ENCODE results near the gene PBLD. TPM values are rescaled to one million over a fixed set of nuclear protein-coding genes. Genes with fewer than 3 reads are reported as not detected.

PBLD gene
- polyA plus RNA-seq, 1 donor from 2014 or later: 6.7 TPM

DNA sequence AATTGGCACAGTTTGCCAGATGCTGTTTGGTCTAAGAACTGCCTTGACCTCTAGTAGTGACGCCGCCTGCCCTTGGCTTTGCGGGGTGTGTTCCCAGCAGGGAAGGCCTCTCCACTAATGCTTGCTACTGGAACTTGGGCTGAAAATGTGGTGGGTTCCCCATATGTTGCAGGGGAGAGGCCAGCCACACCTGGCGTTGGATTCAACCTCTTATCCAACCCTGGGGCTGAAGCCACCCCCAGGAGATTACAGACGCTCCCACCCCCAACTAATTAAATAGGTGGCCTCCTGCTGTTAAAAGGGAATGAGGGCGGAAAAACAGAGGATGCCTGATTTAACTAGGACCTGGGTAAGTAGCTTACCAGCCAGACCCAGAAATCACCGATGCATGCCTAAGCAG lies 81.6 kb downstream of the PBLD start:
- Histone ChIP-seq H3K4me3 (ENCODE audit: low read length) (no peak overlapping the region), H3K4me2 (ENCODE audit: low read length) (no peak overlapping the region)

DNA sequence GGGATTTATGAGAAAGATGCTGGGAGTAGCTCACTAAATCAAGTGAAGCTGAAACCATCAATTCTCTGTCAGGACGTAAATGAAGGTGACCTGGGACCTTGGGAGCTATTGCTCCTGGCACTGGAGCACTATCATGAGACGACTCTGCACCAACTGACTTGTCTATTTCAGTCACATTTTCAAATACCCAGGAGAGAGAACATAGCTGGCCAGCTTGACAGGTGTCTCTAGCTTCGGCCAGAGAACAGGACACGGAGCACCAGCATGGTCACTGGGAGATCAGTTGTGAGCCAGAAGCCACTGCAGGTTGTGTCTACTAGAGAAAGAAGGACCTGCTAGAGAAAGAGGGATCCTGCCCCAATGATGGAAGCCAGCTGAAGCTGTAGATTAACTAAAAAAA lies 83.4 kb downstream of the PBLD start:
- H3K27ac ChIP-seq (ENCODE audit: low read length): no peak overlapping the region
- no peaks in the 10 kb centered on the region for H3K9me2 ChIP-seq (ENCODE audit: insufficient read depth, low read length)
- TF ChIP-seq EP300 (conservative IDR thresholded peaks at IDR 0.05; ENCODE audit: poor library complexity, severe bottlenecking) (no peak), MXI1 (conservative IDR thresholded peaks at IDR 0.05; ENCODE audit: poor library complexity, severe bottlenecking) (no peak), POLR2AphosphoS5 (IDR thresholded peaks at IDR 0.05) (no peak), RAD21 (conservative IDR thresholded peaks at IDR 0.05) (no peak), TAF1 (IDR thresholded peaks at IDR 0.05; ENCODE audit: low read depth) (no peak), SMC3 (conservative IDR thresholded peaks at IDR 0.05; ENCODE audit: poor library complexity) (no peak), EZH2 (IDR thresholded peaks at IDR 0.05; ENCODE audit: borderline replicate concordance, insufficient read depth, low read length, poor library complexity, severe bottlenecking) (no peak)
- TF ChIP-seq, protein P1, sequence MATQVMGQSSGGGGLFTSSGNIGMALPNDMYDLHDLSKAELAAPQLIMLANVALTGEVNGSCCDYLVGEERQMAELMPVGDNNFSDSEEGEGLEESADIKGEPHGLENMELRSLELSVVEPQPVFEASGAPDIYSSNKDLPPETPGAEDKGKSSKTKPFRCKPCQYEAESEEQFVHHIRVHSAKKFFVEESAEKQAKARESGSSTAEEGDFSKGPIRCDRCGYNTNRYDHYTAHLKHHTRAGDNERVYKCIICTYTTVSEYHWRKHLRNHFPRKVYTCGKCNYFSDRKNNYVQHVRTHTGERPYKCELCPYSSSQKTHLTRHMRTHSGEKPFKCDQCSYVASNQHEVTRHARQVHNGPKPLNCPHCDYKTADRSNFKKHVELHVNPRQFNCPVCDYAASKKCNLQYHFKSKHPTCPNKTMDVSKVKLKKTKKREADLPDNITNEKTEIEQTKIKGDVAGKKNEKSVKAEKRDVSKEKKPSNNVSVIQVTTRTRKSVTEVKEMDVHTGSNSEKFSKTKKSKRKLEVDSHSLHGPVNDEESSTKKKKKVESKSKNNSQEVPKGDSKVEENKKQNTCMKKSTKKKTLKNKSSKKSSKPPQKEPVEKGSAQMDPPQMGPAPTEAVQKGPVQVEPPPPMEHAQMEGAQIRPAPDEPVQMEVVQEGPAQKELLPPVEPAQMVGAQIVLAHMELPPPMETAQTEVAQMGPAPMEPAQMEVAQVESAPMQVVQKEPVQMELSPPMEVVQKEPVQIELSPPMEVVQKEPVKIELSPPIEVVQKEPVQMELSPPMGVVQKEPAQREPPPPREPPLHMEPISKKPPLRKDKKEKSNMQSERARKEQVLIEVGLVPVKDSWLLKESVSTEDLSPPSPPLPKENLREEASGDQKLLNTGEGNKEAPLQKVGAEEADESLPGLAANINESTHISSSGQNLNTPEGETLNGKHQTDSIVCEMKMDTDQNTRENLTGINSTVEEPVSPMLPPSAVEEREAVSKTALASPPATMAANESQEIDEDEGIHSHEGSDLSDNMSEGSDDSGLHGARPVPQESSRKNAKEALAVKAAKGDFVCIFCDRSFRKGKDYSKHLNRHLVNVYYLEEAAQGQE (IDR thresholded peaks at IDR 0.05; ENCODE audit: borderline replicate concordance): no peak
- TF ChIP-seq, protein P2, sequence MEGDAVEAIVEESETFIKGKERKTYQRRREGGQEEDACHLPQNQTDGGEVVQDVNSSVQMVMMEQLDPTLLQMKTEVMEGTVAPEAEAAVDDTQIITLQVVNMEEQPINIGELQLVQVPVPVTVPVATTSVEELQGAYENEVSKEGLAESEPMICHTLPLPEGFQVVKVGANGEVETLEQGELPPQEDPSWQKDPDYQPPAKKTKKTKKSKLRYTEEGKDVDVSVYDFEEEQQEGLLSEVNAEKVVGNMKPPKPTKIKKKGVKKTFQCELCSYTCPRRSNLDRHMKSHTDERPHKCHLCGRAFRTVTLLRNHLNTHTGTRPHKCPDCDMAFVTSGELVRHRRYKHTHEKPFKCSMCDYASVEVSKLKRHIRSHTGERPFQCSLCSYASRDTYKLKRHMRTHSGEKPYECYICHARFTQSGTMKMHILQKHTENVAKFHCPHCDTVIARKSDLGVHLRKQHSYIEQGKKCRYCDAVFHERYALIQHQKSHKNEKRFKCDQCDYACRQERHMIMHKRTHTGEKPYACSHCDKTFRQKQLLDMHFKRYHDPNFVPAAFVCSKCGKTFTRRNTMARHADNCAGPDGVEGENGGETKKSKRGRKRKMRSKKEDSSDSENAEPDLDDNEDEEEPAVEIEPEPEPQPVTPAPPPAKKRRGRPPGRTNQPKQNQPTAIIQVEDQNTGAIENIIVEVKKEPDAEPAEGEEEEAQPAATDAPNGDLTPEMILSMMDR (IDR thresholded peaks at IDR 0.05; ENCODE audit: poor library complexity, severe bottlenecking): no peak
- no peak overlapping the region for H2AFZ ChIP-seq (ENCODE audit: low read depth, low read length)
- no peaks in the 10 kb centered on the region for H3K27me3 ChIP-seq (ENCODE audit: insufficient read depth, low read depth, low read length)
- H3K9ac ChIP-seq (ENCODE audit: low read length): no peak overlapping the region
- no peak overlapping the region for H3K4me3 ChIP-seq (ENCODE audit: low read length)
- no peaks in the 10 kb centered on the region for H3K9me3 ChIP-seq (ENCODE audit: low read length)
- H3K4me2 ChIP-seq (ENCODE audit: low read length): no peak overlapping the region
- no peaks in the 10 kb centered on the region for H3K36me3 ChIP-seq (ENCODE audit: insufficient read depth, low read length)
- no peaks in the 10 kb centered on the region for H3F3A ChIP-seq (ENCODE audit: insufficient read depth, low read length, poor library complexity, severe bottlenecking)
- no peaks in the 10 kb centered on the region for H4K20me1 ChIP-seq (ENCODE audit: insufficient read depth)
- H3K79me2 ChIP-seq (replicated peaks; ENCODE audit: insufficient read depth, low read length): no peaks in the 10 kb centered on the region

More for the DNA sequence above, 81.6 kb downstream of the PBLD start:
- Histone ChIP-seq H3K9me2 (ENCODE audit: insufficient read depth, low read length) (no peaks in the 10 kb centered on the region), H4K20me1 (ENCODE audit: insufficient read depth) (no peaks in the 10 kb centered on the region), H3K79me2 (replicated peaks; ENCODE audit: insufficient read depth, low read length) (no peaks in the 10 kb centered on the region), H2AFZ (ENCODE audit: low read depth, low read length) (no peak overlapping the region), H3K27me3 (ENCODE audit: insufficient read depth, low read depth, low read length) (no peaks in the 10 kb centered on the region), H3F3A (ENCODE audit: insufficient read depth, low read length, poor library complexity, severe bottlenecking) (no peaks in the 10 kb centered on the region), H3K36me3 (ENCODE audit: insufficient read depth, low read length) (no peaks in the 10 kb centered on the region), H3K9me3 (ENCODE audit: low read length) (no peaks in the 10 kb centered on the region), H3K27ac (ENCODE audit: low read length) (no peak overlapping the region), H3K9ac (ENCODE audit: low read length) (no peak overlapping the region)
- no peak for TF ChIP-seq MXI1 (conservative IDR thresholded peaks at IDR 0.05; ENCODE audit: poor library complexity, severe bottlenecking)
- TF ChIP-seq EP300 (conservative IDR thresholded peaks at IDR 0.05; ENCODE audit: poor library complexity, severe bottlenecking): no peak
- TF ChIP-seq, protein P2 (IDR thresholded peaks at IDR 0.05; ENCODE audit: poor library complexity, severe bottlenecking): no peak
